ENCODE measurements around the gene SEC23B. TPM values are rescaled to one million over a fixed set of nuclear protein-coding genes. Genes with fewer than 3 reads are reported as not detected.

Gene SEC23B
- 10 to 100 TPM; 22.3 to 33.1 (median 31.1) TPM for total RNA-seq
- long read RNA-seq, transcript SEC23B-204 (20 exons, 3,484 nt), result major isoform, 7 of 10 reads
- long read RNA-seq, partial matches to known transcripts, result 1 of 10 reads
- long read RNA-seq, other reads (novel, unspliced or antisense), result 1 of 10 reads

GRCh38 chr20:18507218-18508191 lies at the start of gene SEC23B:
Gene SEC23B, plus strand, starts transcription at chr20:18507940. Its CDS starts 2,896 bp downstream, at chr20:18510836.
- H3K27ac ChIP-seq, result peak within 1 kb of the TSS; percentile 92 to 96 (median 95)
- peaks cover 0 to 19% (median 3%) of the 10 kb centered on the region in 4 donors for H3K36me3 ChIP-seq
- TF ChIP-seq CTCF (IDR thresholded peaks at IDR 0.05), result no peak
- peak; percentile 81 for TF ChIP-seq POLR2A (IDR thresholded peaks at IDR 0.05)
- ATAC-seq, result peak; percentile 96 to 98 (median 97)
- DNase-seq, result peak; percentile 96 to 97 (median 97)
- 0% methylated on average over 24 of the region's 69 CpGs for WGBS (ENCODE audit: insufficient coverage, low coverage, low lambda C conversion rate, missing lambda C conversion rate)
- peak within 1 kb of the TSS; percentile 71 to 87 (median 76) for H3K4me3 ChIP-seq
- no peaks in the 10 kb centered on the region for H3K9me3 ChIP-seq
- no peaks in the 10 kb centered on the region for H3K27me3 ChIP-seq
- intact Hi-C loops (cut with DNase I), result no loop called here
- peaks cover 0 to 20% (median 4%) of the 10 kb centered on the region in 4 donors for H3K4me1 ChIP-seq

GRCh38 chr20:18465536-18466200 lies 42.1 kb upstream of the SEC23B start:
- TF ChIP-seq CTCF (IDR thresholded peaks at IDR 0.05), result no peak
- no peak for TF ChIP-seq POLR2A (IDR thresholded peaks at IDR 0.05)
- H3K4me3 ChIP-seq, result peak overlapping the region in 1 of 3 donors; percentile 89
- no peak for DNase-seq

GRCh38 chr20:18466574-18466893 lies 41.2 kb upstream of the SEC23B start:
- Histone ChIP-seq H3K27ac (no peak overlapping the region), H3K4me1 (peaks cover 0 to 18% (median 4%) of the 10 kb centered on the region in 4 donors), H3K27me3 (no peaks in the 10 kb centered on the region), H3K9me3 (no peaks in the 10 kb centered on the region), H3K4me3 (peak overlapping the region; percentile 89 to 100 (median 91)), H3K36me3 (no peaks in the 10 kb centered on the region)
- 0% methylated on average over 15 of the region's 15 CpGs for WGBS (ENCODE audit: insufficient coverage, low coverage, low lambda C conversion rate, missing lambda C conversion rate)
- ATAC-seq, result peak; percentile 55 to 73 (median 66)
- intact Hi-C loops (cut with DNase I), result no loop called here
- no peak for DNase-seq
- TF ChIP-seq CTCF (IDR thresholded peaks at IDR 0.05), result no peak
- TF ChIP-seq POLR2A (IDR thresholded peaks at IDR 0.05), result no peak

More at GRCh38 chr20:18465536-18466200, 42.1 kb upstream of the SEC23B start:
- intact Hi-C loops (cut with DNase I), result no loop called here
- 34% methylated on average over 6 of the region's 6 CpGs for WGBS (ENCODE audit: insufficient coverage, low coverage, low lambda C conversion rate, missing lambda C conversion rate)
- ATAC-seq, result no peak
- H3K4me1 ChIP-seq, result peaks cover 0 to 18% (median 4%) of the 10 kb centered on the region in 4 donors
- no peaks in the 10 kb centered on the region for H3K9me3 ChIP-seq
- no peaks in the 10 kb centered on the region for H3K27me3 ChIP-seq
- H3K36me3 ChIP-seq, result no peaks in the 10 kb centered on the region
- no peak overlapping the region for H3K27ac ChIP-seq

- H3K27me3 ChIP-seq, result no peaks in the 10 kb centered on the region
- WGBS (ENCODE audit: insufficient coverage, low coverage, low lambda C conversion rate, missing lambda C conversion rate), result under 1% methylated on average over 27 of the region's 57 CpGs
- H3K9me3 ChIP-seq, result no peaks in the 10 kb centered on the region
- intact Hi-C loops (cut with DNase I), result no loop called here
- peak within 1 kb of the TSS; percentile 74 to 93 (median 83) for H3K27ac ChIP-seq
- H3K4me3 ChIP-seq, result peak within 1 kb of the TSS; percentile 89 to 100 (median 91)
- DNase-seq, result peak; percentile 94 to 97 (median 97)
- H3K36me3 ChIP-seq, result no peaks in the 10 kb centered on the region
- ATAC-seq, result peak; percentile 99 to 100 (median 100)
- peaks cover 0 to 18% (median 4%) of the 10 kb centered on the region in 4 donors for H3K4me1 ChIP-seq
- TF ChIP-seq CTCF (IDR thresholded peaks at IDR 0.05), result no peak
- TF ChIP-seq POLR2A (IDR thresholded peaks at IDR 0.05), result no peak
Measured at GRCh38 chr20:18466894-18467730, 40.6 kb upstream of the SEC23B start, which contains the start of the genes DZANK1 and POLR3F. Gene DZANK1, minus strand, starts transcription at chr20:18467030. Its CDS starts 1,672 bp downstream, at chr20:18465358. Gene POLR3F, plus strand, starts transcription at chr20:18467390. Its CDS starts 117 bp downstream, at chr20:18467507.

All from right lobe of liver (tissue), 6 donors.